HG03135 (cell line): ENCODE results near the gene GOLGA6L1.
"Not testable (repeated sequence)": the region's sequence is repeated elsewhere in the genome, so short reads cannot be mapped to it uniquely, and the experiment has no call there.

ENCODE experiments used
- ATAC-seq: cut with Tn5 transposase; IDR thresholded peaks from one replicate; pipeline ENCODE4 v1.9.1; 2021; ENCODE audit warnings: mild to moderate bottlenecking, moderate library complexity; ENCODE audit not compliant: unreplicated experiment

The GOLGA6L1 gene

GRCh38 chr15:23136722-23137121 is at the start of gene GOLGA6L1:
TSS of gene GOLGA6L1 (minus strand) at chr15:23136822. CDS start at chr15:23136731, 91 bp downstream.
- not testable (repeated sequence) for ATAC-seq

- not testable (repeated sequence) for ATAC-seq
These were observed 44.6 kb upstream of the GOLGA6L1 start for GRCh38 chr15:23181201-23181600.

GRCh38 chr15:23180547-23180927 is 43.9 kb upstream of the GOLGA6L1 start:
- not testable (repeated sequence) for ATAC-seq

GRCh38 chr15:23179768-23180546 is 43.3 kb upstream of the GOLGA6L1 start:
- ATAC-seq = not testable (repeated sequence)

GRCh38 chr15:23176683-23177082 is 40.1 kb upstream of the GOLGA6L1 start:
- not testable (repeated sequence) for ATAC-seq

- not testable (repeated sequence) for ATAC-seq
These were observed 39.0 kb upstream of the GOLGA6L1 start for GRCh38 chr15:23175606-23176005.

- not testable (repeated sequence) for ATAC-seq
These were observed 38.1 kb upstream of the GOLGA6L1 start for GRCh38 chr15:23174609-23175140.

GRCh38 chr15:23132787-23133186 is 3.8 kb downstream of the GOLGA6L1 start:
- ATAC-seq = not testable (repeated sequence)

- no peak for ATAC-seq
These were observed 18.4 kb downstream of the GOLGA6L1 start for GRCh38 chr15:23118208-23118607.

- ATAC-seq = no peak
These were observed 40.8 kb downstream of the GOLGA6L1 start for GRCh38 chr15:23095796-23096195.

GRCh38 chr15:23083115-23083514 is 53.5 kb downstream of the GOLGA6L1 start:
- ATAC-seq = no peak

GRCh38 chr15:23081996-23082737 is 54.5 kb downstream of the GOLGA6L1 start:
- not testable (repeated sequence) for ATAC-seq

- ATAC-seq = no peak
These were observed 55.4 kb downstream of the GOLGA6L1 start for GRCh38 chr15:23081271-23081670.

GRCh38 chr15:23079766-23080165 is 56.9 kb downstream of the GOLGA6L1 start:
- ATAC-seq = no peak
